ENCODE measurements around the gene VEZF1. TPM values are rescaled to one million over a fixed set of nuclear protein-coding genes. Genes with fewer than 3 reads are reported as not detected.

VEZF1 gene
- total and polyA plus RNA-seq, 4 experiments from 2014 or later: 30.6 to 76.6 (median 63.1) TPM

DNA sequence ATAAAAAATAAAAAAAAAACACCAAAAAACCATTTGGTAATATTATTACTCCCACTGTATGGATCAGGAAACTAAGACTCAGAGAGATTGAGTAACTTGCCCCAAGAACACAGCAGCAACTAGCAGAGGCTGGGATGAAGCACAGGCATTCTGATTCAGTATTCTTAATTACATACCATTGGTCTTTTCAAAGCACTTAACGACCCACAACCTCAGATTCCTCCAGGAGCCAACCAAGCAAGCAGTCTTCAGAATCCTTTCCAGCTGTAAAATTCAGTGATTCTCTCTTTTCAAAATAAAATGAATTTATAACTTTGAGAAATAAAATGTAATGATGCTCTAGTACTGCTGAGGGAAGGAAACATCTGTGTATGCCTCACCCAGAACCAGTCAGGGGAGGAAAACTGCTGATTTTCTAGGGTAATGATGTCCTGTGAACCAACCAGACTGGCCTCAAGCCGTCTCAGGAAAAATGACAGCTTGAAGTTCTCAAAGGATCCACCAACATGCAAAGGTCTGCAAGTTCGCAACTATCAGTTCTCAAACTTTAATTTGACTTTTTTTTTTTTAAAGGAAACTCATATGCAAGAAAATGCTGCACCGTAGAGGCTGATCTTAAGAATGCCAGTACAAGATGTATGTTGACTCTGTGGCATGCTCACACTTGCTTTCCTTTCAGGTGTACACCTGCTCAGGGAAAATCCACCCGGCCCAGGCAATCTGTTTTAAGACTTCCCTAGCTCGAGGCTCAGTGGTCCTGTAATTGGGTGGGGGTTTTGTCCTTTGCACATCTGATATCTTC lies 41.9 kb downstream of the VEZF1 start:
- H3K27ac Mint-ChIP-seq: peak overlapping the region; percentile 3 to 93 (median 53)
- H3K4me1 ChIP-seq (ENCODE audit: insufficient read depth, low read length): peaks cover 18% of the 10 kb centered on the region
- no peaks in the 10 kb centered on the region for H3K27me3 ChIP-seq (ENCODE audit: insufficient read depth, low read length)

DNA sequence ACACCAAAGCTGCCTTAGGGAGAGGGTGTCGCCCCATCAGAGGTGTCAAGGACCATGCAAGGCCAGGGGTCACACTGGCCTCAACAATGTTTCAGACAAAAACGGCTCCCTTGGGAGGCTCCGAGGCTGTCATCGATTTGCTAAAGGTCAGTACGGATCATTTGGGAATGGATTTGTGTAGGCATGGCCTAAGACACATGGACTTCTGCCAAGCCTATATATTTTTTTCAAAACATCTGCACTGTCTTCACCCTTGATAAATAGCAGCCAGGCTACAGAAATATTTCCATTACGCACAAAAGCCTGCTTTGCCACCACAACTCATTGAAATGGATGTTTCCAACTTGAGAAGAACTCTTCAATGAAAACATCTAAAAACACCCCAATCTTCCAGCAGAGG lies 43.1 kb downstream of the VEZF1 start:
- intact Hi-C loops (cut with micrococcal nuclease): loop anchor here (5.0 kb wide), 1 partner anchor 53 kb away; no protein-coding TSS in a partner anchor
- H3K36me3 ChIP-seq (ENCODE audit: insufficient read depth, low read length): no peaks in the 10 kb centered on the region
- Mint-ChIP-seq H3K9me3 (no peaks in the 10 kb centered on the region), H3K27ac (no peak overlapping the region), H3K36me3 (peaks cover 0 to 2% of the 10 kb centered on the region in 2 donors), H3K4me3 (no peak overlapping the region), H3K27me3 (peaks cover under 1 to 11% of the 10 kb centered on the region in 2 donors), H3K4me1 (peaks cover 15 to 30% (median 18%) of the 10 kb centered on the region in 4 donors)
- no peak for DNase-seq
- H3K27ac ChIP-seq (ENCODE audit: low read depth, low read length): no peak overlapping the region
- peaks cover 5% of the 10 kb centered on the region for H3K27me3 ChIP-seq (ENCODE audit: insufficient read depth, low read length)
- H3K4me3 ChIP-seq (ENCODE audit: low read length in 2 of 2): no peak overlapping the region
- H3K4me1 ChIP-seq (ENCODE audit: insufficient read depth, low read length): peaks cover 18% of the 10 kb centered on the region
- ChIA-PET POLR2A (ENCODE audit: partially characterized antibody) (no interaction called here), CTCF (ENCODE audit: partially characterized antibody) (no interaction called here)
- no peaks in the 10 kb centered on the region for H3K9me3 ChIP-seq (ENCODE audit: control insufficient read depth in 1 of 2, low read length in 2 of 2)

More for the DNA sequence above, 41.9 kb downstream of the VEZF1 start:
- Histone ChIP-seq H3K27ac (ENCODE audit: low read depth, low read length) (no peak overlapping the region), H3K36me3 (ENCODE audit: insufficient read depth, low read length) (no peaks in the 10 kb centered on the region), H3K4me3 (ENCODE audit: low read length in 2 of 2) (peak overlapping the region in 1 of 2 donors; percentile 42), H3K9me3 (ENCODE audit: control insufficient read depth in 1 of 2, low read length in 2 of 2) (no peaks in the 10 kb centered on the region)
- no peaks in the 10 kb centered on the region for H3K9me3 Mint-ChIP-seq
- H3K4me3 Mint-ChIP-seq: peak overlapping the region; percentile 86 to 99 (median 92)
- peaks cover 0 to 3% of the 10 kb centered on the region in 2 donors for H3K27me3 Mint-ChIP-seq
- ChIA-PET CTCF (ENCODE audit: partially characterized antibody) (interaction anchor here (0.8 to 2.3 kb wide), 9 partner anchors 9 to 304 kb away, joined by 3 to 9 read pairs (median 4); partner anchors contain the start of gene CUEDC1), POLR2A (ENCODE audit: partially characterized antibody) (interaction anchor here (0.6 to 1.2 kb wide), 5 partner anchors 9 to 94 kb away, joined by 3 to 5 read pairs (median 3); partner anchors contain the start of gene CUEDC1)
- peaks cover 16 to 37% (median 20%) of the 10 kb centered on the region in 4 donors for H3K4me1 Mint-ChIP-seq
- H3K36me3 Mint-ChIP-seq: peaks cover 0 to 2% of the 10 kb centered on the region in 2 donors
- intact Hi-C loops (cut with micrococcal nuclease): loop anchor here (5.0 kb wide), 1 partner anchor 54 kb away; no protein-coding TSS in a partner anchor
- peak in 1 of 5 donors; percentile 7 for DNase-seq

- ChIA-PET CTCF (ENCODE audit: partially characterized antibody) (interaction anchor here (0.7 to 1.1 kb wide), 2 partner anchors 9 to 111 kb away, joined by 3 to 4 read pairs; no protein-coding TSS in a partner anchor), POLR2A (ENCODE audit: partially characterized antibody) (no interaction called here)
- Mint-ChIP-seq H3K36me3 (peaks cover 0 to 2% of the 10 kb centered on the region in 2 donors), H3K4me3 (no peak overlapping the region), H3K4me1 (peaks cover 11 to 21% (median 17%) of the 10 kb centered on the region in 4 donors), H3K9me3 (no peaks in the 10 kb centered on the region), H3K27me3 (peaks cover 2 to 15% of the 10 kb centered on the region in 2 donors), H3K27ac (no peak overlapping the region)
- Histone ChIP-seq H3K27me3 (ENCODE audit: insufficient read depth, low read length) (peaks cover 6% of the 10 kb centered on the region), H3K27ac (ENCODE audit: low read depth, low read length) (no peak overlapping the region), H3K4me3 (ENCODE audit: low read length in 2 of 2) (no peak overlapping the region), H3K9me3 (ENCODE audit: control insufficient read depth in 1 of 2, low read length in 2 of 2) (no peaks in the 10 kb centered on the region), H3K4me1 (ENCODE audit: insufficient read depth, low read length) (peaks cover 18% of the 10 kb centered on the region), H3K36me3 (ENCODE audit: insufficient read depth, low read length) (no peaks in the 10 kb centered on the region)
- no peak for DNase-seq
- intact Hi-C loops (cut with micrococcal nuclease): no loop called here
Measured at GRCh38 chr17:57943645-57944044, 44.4 kb downstream of the VEZF1 start.

- Mint-ChIP-seq H3K27me3 (peaks cover 2 to 15% of the 10 kb centered on the region in 2 donors), H3K27ac (no peak overlapping the region), H3K36me3 (peaks cover 0 to 2% of the 10 kb centered on the region in 2 donors), H3K4me3 (no peak overlapping the region), H3K4me1 (peaks cover 8 to 16% (median 14%) of the 10 kb centered on the region in 4 donors), H3K9me3 (no peaks in the 10 kb centered on the region)
- peaks cover 6% of the 10 kb centered on the region for H3K27me3 ChIP-seq (ENCODE audit: insufficient read depth, low read length)
- no peaks in the 10 kb centered on the region for H3K9me3 ChIP-seq (ENCODE audit: control insufficient read depth in 1 of 2, low read length in 2 of 2)
- H3K4me1 ChIP-seq (ENCODE audit: insufficient read depth, low read length): peaks cover 16% of the 10 kb centered on the region
- ChIA-PET POLR2A (ENCODE audit: partially characterized antibody) (no interaction called here), CTCF (ENCODE audit: partially characterized antibody) (no interaction called here)
- DNase-seq: no peak
- no peak overlapping the region for H3K4me3 ChIP-seq (ENCODE audit: low read length in 2 of 2)
- H3K27ac ChIP-seq (ENCODE audit: low read depth, low read length): no peak overlapping the region
- no peaks in the 10 kb centered on the region for H3K36me3 ChIP-seq (ENCODE audit: insufficient read depth, low read length)
- intact Hi-C loops (cut with micrococcal nuclease): no loop called here
Measured at GRCh38 chr17:57943140-57943539, 44.9 kb downstream of the VEZF1 start.

DNA sequence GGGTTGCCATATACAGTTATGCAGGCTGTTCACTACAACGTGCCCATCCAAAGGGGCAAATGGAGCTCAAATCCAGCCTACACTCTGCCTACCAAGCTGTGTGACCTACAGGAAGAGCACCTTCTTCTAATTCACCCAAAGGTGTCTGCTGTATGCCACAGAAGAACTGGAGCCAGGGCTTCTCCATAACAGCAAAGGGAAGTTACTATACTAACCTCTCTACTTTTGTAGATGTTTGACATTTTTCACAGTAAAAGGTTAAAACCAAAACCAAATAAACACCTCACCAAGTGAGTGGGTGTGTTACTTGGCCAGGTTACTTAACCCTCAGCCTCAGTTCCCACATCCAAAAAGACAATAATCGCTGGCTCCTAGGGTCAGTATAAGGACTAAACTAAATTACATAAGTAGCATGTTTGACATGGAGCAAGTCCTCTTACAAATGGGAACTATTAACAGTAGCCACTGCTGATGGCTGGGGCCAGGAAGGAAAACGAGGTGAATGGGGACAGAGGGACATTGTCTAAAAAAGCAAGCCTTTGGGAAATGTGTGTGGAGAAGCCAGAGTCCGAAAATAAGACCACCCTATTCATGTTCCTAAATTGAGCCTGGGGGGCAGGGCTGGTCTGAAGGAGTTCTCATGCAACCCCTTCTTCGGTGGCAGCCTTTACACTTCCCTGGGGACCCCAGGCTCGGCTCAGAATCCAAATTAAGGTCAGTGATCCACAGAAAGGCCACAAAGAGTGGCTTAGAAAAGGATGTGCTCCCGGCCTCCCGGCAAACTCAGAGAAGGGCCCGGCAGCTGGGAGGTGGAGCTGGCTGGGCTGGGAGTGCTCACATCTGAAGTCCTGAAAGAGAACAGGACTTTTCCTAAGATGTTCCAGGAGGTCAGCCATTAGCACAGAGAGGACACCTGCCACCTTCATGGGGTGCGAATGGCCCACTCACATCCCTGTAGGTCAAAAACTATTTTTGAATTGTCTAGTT lies 46.4 kb downstream of the VEZF1 start:
- H3K9me3 ChIP-seq (ENCODE audit: control insufficient read depth in 1 of 2, low read length in 2 of 2): no peaks in the 10 kb centered on the region
- Mint-ChIP-seq H3K27ac (no peak overlapping the region), H3K36me3 (peaks cover 0 to under 1% of the 10 kb centered on the region in 2 donors), H3K9me3 (no peaks in the 10 kb centered on the region), H3K4me3 (no peak overlapping the region), H3K4me1 (peaks cover under 1 to 9% (median 8%) of the 10 kb centered on the region in 4 donors), H3K27me3 (peaks cover 2 to 14% of the 10 kb centered on the region in 2 donors)
- no peak overlapping the region for H3K4me3 ChIP-seq (ENCODE audit: low read length in 2 of 2)
- H3K36me3 ChIP-seq (ENCODE audit: insufficient read depth, low read length): no peaks in the 10 kb centered on the region
- intact Hi-C loops (cut with micrococcal nuclease): no loop called here
- H3K27me3 ChIP-seq (ENCODE audit: insufficient read depth, low read length): peaks cover 6% of the 10 kb centered on the region
- ChIA-PET CTCF (ENCODE audit: partially characterized antibody) (no interaction called here), POLR2A (ENCODE audit: partially characterized antibody) (no interaction called here)
- H3K27ac ChIP-seq (ENCODE audit: low read depth, low read length): no peak overlapping the region
- H3K4me1 ChIP-seq (ENCODE audit: insufficient read depth, low read length): peaks cover 7% of the 10 kb centered on the region
- no peak for DNase-seq

DNA sequence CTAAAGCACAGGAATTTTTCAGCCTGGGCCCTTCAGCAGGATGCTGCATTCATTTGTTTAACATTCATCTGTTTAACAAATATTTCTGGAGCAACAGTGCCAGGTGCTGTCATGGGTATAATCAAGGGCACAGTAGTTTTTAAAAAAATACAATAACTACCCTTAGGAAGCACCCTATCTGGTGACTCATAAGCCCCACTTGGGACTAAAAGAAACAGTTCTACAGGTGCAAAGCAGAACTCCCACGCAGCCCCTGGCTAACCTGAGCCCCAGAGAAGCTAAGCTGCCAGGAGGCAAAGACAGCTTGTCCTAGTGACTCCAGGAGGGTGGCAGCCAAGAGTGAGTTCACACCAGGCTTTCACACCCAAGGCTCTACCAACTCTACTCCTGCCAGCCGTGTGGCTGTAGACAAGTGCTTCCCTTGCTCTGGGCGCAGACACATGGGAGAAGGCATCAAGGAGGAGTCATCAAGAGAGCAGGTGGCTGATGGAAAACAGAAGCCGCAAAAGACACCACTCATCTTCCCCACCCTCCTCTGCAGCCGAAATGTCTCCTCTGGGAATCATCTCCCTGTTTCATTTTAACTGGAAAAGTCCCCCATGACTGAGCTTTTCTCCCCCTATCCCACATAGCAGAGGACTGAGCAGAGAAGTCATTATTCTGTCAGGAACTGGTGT lies 47.3 kb downstream of the VEZF1 start:
- POLR2A ChIA-PET (ENCODE audit: partially characterized antibody): no interaction called here
- Histone ChIP-seq H3K4me1 (ENCODE audit: insufficient read depth, low read length) (no peaks in the 10 kb centered on the region), H3K9me3 (ENCODE audit: control insufficient read depth in 1 of 2, low read length in 2 of 2) (no peaks in the 10 kb centered on the region), H3K27me3 (ENCODE audit: insufficient read depth, low read length) (peaks cover 6% of the 10 kb centered on the region), H3K4me3 (ENCODE audit: low read length in 2 of 2) (no peak overlapping the region), H3K27ac (ENCODE audit: low read depth, low read length) (no peak overlapping the region), H3K36me3 (ENCODE audit: insufficient read depth, low read length) (no peaks in the 10 kb centered on the region)
- intact Hi-C loops (cut with micrococcal nuclease): no loop called here
- no peak for DNase-seq
- Mint-ChIP-seq H3K9me3 (no peaks in the 10 kb centered on the region), H3K4me1 (peaks cover 0 to 5% (median 1%) of the 10 kb centered on the region in 4 donors), H3K4me3 (no peak overlapping the region), H3K36me3 (no peaks in the 10 kb centered on the region), H3K27me3 (peaks cover 2 to 14% of the 10 kb centered on the region in 2 donors), H3K27ac (no peak overlapping the region)
- CTCF ChIA-PET (ENCODE audit: partially characterized antibody): interaction anchor here (1.2 to 2.2 kb wide), 3 partner anchors 8 to 59 kb away, joined by 3 to 5 read pairs (median 4); no protein-coding TSS in a partner anchor
